HEK293 (cell line): ENCODE measurements around the gene APOBR.

Source experiments
- CTCF ChIA-PET: fragments of 350-600 bp; formaldehyde crosslinking; extraction: SDS; loops from one replicate; lab custom pipeline; 2021; ENCODE audit warnings: antibody characterized with exemption; lab: Yijun Ruan, JAX
- POLR2A ChIA-PET: fragments of 300-600 bp; formaldehyde crosslinking; extraction: SDS; loops from one replicate; lab custom pipeline; 2020; ENCODE audit warnings: antibody characterized with exemption, inconsistent platforms; lab: Yijun Ruan, JAX
- H3K27ac ChIP-seq: fragments of 200-500 bp; sonication (Bioruptor generic); 2 replicates; pipeline ENCODE4 v1.5.1; 2014; ENCODE audit warnings: low read depth, low read length, control low read depth, inconsistent platforms; ENCODE audit errors: extremely low read depth
- H3K36me3 ChIP-seq, 2 experiments: fragments of 200-500 bp in 1 of 2; sonication (Bioruptor generic) in 1 of 2; 1 replicate in 1 of 2; 2 replicates in 1 of 2; pipeline ENCODE4 v1.5.1; 2014 to 2017; ENCODE audit warnings: inconsistent platforms in 2 of 2, low read length in 2 of 2; ENCODE audit not compliant: control insufficient read depth in 2 of 2, insufficient read depth in 1 of 2
- H3K4me1 ChIP-seq: fragments of 200-500 bp; sonication (Bioruptor generic); 2 replicates; pipeline ENCODE4 v1.5.1; 2014; ENCODE audit warnings: mild to moderate bottlenecking, low read length, inconsistent platforms; ENCODE audit not compliant: control insufficient read depth, insufficient read depth
- H3K4me3 ChIP-seq: 2 replicates; pipeline ENCODE4 v1.5.1; 2011; ENCODE audit warnings: low read depth, mild to moderate bottlenecking, control low read depth, low read length, moderate library complexity
- H3K9me3 ChIP-seq: fragments of 200-500 bp; sonication (Bioruptor generic); 2 replicates; pipeline ENCODE4 v1.5.1; 2014; ENCODE audit warnings: low read depth, low read length, inconsistent platforms; ENCODE audit not compliant: control insufficient read depth, insufficient read depth
- AEBP2 ChIP-seq: fragments of 450-650 bp; formaldehyde crosslinking; IDR thresholded peaks from 2 replicates; pipeline ENCODE4 v1.5.1; 2016; ENCODE audit warnings: missing biosample characterization, missing genetic modification characterization, borderline replicate concordance
- GLIS1 ChIP-seq: fragments of 450-650 bp; formaldehyde crosslinking; IDR thresholded peaks from 2 replicates; pipeline ENCODE4 v1.5.1; 2016; ENCODE audit warnings: missing biosample characterization, missing genetic modification characterization
- OVOL3 ChIP-seq: fragments of 450-650 bp; formaldehyde crosslinking; IDR thresholded peaks from 2 replicates; pipeline ENCODE4 v1.5.1; 2016; ENCODE audit warnings: missing biosample characterization, missing genetic modification characterization
- SALL2 ChIP-seq: fragments of 450-650 bp; formaldehyde crosslinking; IDR thresholded peaks from 2 replicates; pipeline ENCODE4 v1.5.0; 2017; ENCODE audit warnings: missing biosample characterization, mild to moderate bottlenecking, missing genetic modification characterization, borderline replicate concordance
- SCRT2 ChIP-seq: fragments of 450-650 bp; formaldehyde crosslinking; IDR thresholded peaks from 2 replicates; pipeline ENCODE4 v1.5.1; 2016; ENCODE audit warnings: missing biosample characterization, missing genetic modification characterization
- SP7 ChIP-seq: fragments of 450-650 bp; formaldehyde crosslinking; IDR thresholded peaks from 2 replicates; pipeline ENCODE4 v1.5.1; 2016; ENCODE audit warnings: missing biosample characterization, missing genetic modification characterization
- ZBTB10 ChIP-seq: fragments of 450-650 bp; formaldehyde crosslinking; IDR thresholded peaks from 2 replicates; pipeline ENCODE4 v1.5.1; 2016; ENCODE audit warnings: missing biosample characterization, missing genetic modification characterization
- ZBTB11 ChIP-seq: fragments of 450-650 bp; formaldehyde crosslinking; conservative IDR thresholded peaks from 2 replicates; pipeline ENCODE4 v1.5.1; 2016; ENCODE audit warnings: low read depth, missing biosample characterization, missing genetic modification characterization
- ZBTB26 ChIP-seq: fragments of 450-650 bp; formaldehyde crosslinking; optimal IDR thresholded peaks from 2 replicates; pipeline ENCODE3; 2016; ENCODE audit warnings: missing biosample characterization, mild to moderate bottlenecking, missing genetic modification characterization
- ZEB2 ChIP-seq: fragments of 450-650 bp; formaldehyde crosslinking; IDR thresholded peaks from 2 replicates; pipeline ENCODE4 v1.5.1; 2016; ENCODE audit warnings: missing biosample characterization, missing genetic modification characterization
- ZIC2 ChIP-seq: fragments of 450-650 bp; formaldehyde crosslinking; IDR thresholded peaks from 2 replicates; pipeline ENCODE4 v1.5.1; 2016; ENCODE audit warnings: missing biosample characterization, missing genetic modification characterization
- ZNF248 ChIP-seq: fragments of 450-650 bp; formaldehyde crosslinking; IDR thresholded peaks from 2 replicates; pipeline ENCODE4 v1.5.1; 2017; ENCODE audit warnings: missing biosample characterization, missing genetic modification characterization
- ZNF335 ChIP-seq: fragments of 450-650 bp; formaldehyde crosslinking; conservative IDR thresholded peaks from 2 replicates; pipeline ENCODE4 v1.5.1; 2016; ENCODE audit warnings: missing biosample characterization, missing genetic modification characterization
- ZNF514 ChIP-seq: fragments of 450-650 bp; formaldehyde crosslinking; IDR thresholded peaks from 2 replicates; pipeline ENCODE4 v1.5.1; 2016; ENCODE audit warnings: missing biosample characterization, missing genetic modification characterization
- ZNF600 ChIP-seq: fragments of 450-650 bp; formaldehyde crosslinking; IDR thresholded peaks from 2 replicates; pipeline ENCODE4 v1.5.1; 2016; ENCODE audit warnings: missing biosample characterization, missing genetic modification characterization
- ZNF629 ChIP-seq: fragments of 450-650 bp; formaldehyde crosslinking; IDR thresholded peaks from 2 replicates; pipeline ENCODE4 v1.5.1; 2017; ENCODE audit warnings: missing biosample characterization, missing genetic modification characterization
- ZNF670 ChIP-seq: fragments of 450-650 bp; formaldehyde crosslinking; IDR thresholded peaks from 2 replicates; pipeline ENCODE4 v1.5.1; 2016; ENCODE audit warnings: missing biosample characterization, missing genetic modification characterization, low read depth
- ZNF76 ChIP-seq: fragments of 450-650 bp; formaldehyde crosslinking; IDR thresholded peaks from 2 replicates; pipeline ENCODE4; 2016; ENCODE audit warnings: low read depth, missing biosample characterization, missing genetic modification characterization, borderline replicate concordance

Gene APOBR

GRCh38 chr16:28503470-28504259 lies 9.2 kb downstream of the APOBR start:
- no peak overlapping the region for H3K4me3 ChIP-seq
- H3K9me3 ChIP-seq = no peaks in the 10 kb centered on the region
- CTCF ChIA-PET = interaction anchor here (0.5 to 0.6 kb wide), 2 partner anchors 187 to 813 kb away, joined by 3 read pairs; no protein-coding TSS in a partner anchor
- no peaks in the 10 kb centered on the region for H3K4me1 ChIP-seq
- TF ChIP-seq ZIC2 (peak; percentile 43; the same call in 1 of the 2 replicates), SCRT2 (tag by site-specific recombination) (peak; percentile 59), ZNF248 (tag by site-specific recombination) (no peak), ZNF335 (tag by site-specific recombination) (0 out of 2 replicates have a peak, but pooled peaks have one; percentile 12), GLIS1 (peak; percentile 42; the same call in 1 of the 2 replicates)
- TF ChIP-seq, all 188 proteins: peak for 4
- POLR2A ChIA-PET = interaction anchor here (1.4 kb wide), 1 partner anchor 11 kb away, joined by 4 read pairs; the partner anchor contains the start of gene CLN3
- Histone ChIP-seq H3K27ac (no peak overlapping the region), H3K36me3 (no peaks in the 10 kb centered on the region)

GRCh38 chr16:28504707-28505404 lies 10.4 kb downstream of the APOBR start:
- POLR2A ChIA-PET = no interaction called here
- TF ChIP-seq ZNF514 (tag by site-specific recombination) (no peak), SP7 (tag by site-specific recombination) (no peak), ZBTB11 (no peak), OVOL3 (tag by site-specific recombination) (no peak), ZEB2 (no peak), ZNF670 (tag by site-specific recombination) (no peak), ZBTB10 (tag by site-specific recombination) (no peak), ZNF76 (tag by site-specific recombination) (no peak), ZNF600 (tag by site-specific recombination) (no peak), ZBTB26 (no peak), ZNF629 (tag by site-specific recombination) (no peak), SALL2 (tag by site-specific recombination) (no peak), AEBP2 (no peak)
- CTCF ChIA-PET = no interaction called here

More at GRCh38 chr16:28504707-28505404, 10.4 kb downstream of the APOBR start:
- H3K4me1 ChIP-seq = no peaks in the 10 kb centered on the region
- H3K9me3 ChIP-seq = no peaks in the 10 kb centered on the region
- H3K4me3 ChIP-seq = no peak overlapping the region
- no peak overlapping the region for H3K27ac ChIP-seq
- H3K36me3 ChIP-seq = no peaks in the 10 kb centered on the region
